Effector memory CD8-positive, alpha-beta T cell (primary cell): ENCODE measurements around the gene GIMAP7.
"Not testable (repeated sequence)": the region's sequence is repeated elsewhere in the genome, so short reads cannot be mapped to it uniquely, and the experiment has no call there.

Experiments used
- ATAC-seq: fragments of 150-1000 bp; cut with Tn5 transposase; replicated peaks from 2 replicates; pipeline ENCODE4 v1.10.0; 2021; ENCODE audit warnings: mild to moderate bottlenecking, moderate library complexity
- DNase-seq, 3 experiments: peaks; one replicate each; pipeline ENCODE4 v3.0.0; 2021
- H3K27ac Mint-ChIP-seq, 2 donors: one replicate each; pipeline ENCODE4 v1.8.0; 2022; ENCODE audit warnings: mild to moderate bottlenecking in 2 of 2, mixed read lengths in 2 of 2, moderate library complexity in 2 of 2
- H3K27me3 Mint-ChIP-seq, 2 donors: one replicate each; pipeline ENCODE4 v1.8.0; 2022; ENCODE audit warnings: mixed read lengths in 2 of 2
- H3K36me3 Mint-ChIP-seq: one replicate; pipeline ENCODE4 v1.8.0; 2022; ENCODE audit warnings: mild to moderate bottlenecking, moderate library complexity, mixed read lengths; ENCODE audit not compliant: insufficient read depth
- H3K4me1 Mint-ChIP-seq, 2 donors: one replicate each; pipeline ENCODE4 v1.8.0; 2022; ENCODE audit warnings: low read depth in 2 of 2, mixed read lengths in 2 of 2
- H3K4me3 Mint-ChIP-seq, 2 donors: one replicate each; pipeline ENCODE4 v1.8.0; 2022; ENCODE audit warnings: mild to moderate bottlenecking in 2 of 2, mixed read lengths in 2 of 2, moderate library complexity in 2 of 2
- H3K9me3 Mint-ChIP-seq, 2 donors: one replicate each; pipeline ENCODE4 v1.8.0; 2022; ENCODE audit warnings: mixed read lengths in 2 of 2
- total RNA-seq, 9 experiments: gene quantifications; one replicate each; lab custom pipeline; 2026; lab: John Stamatoyannopoulos, UW

The GIMAP7 gene
- 32.0 to 209 (median 90.5) reads per million in 9 experiments for total RNA-seq

- Mint-ChIP-seq H3K36me3 (peaks cover 32% of the 10 kb centered on the region), H3K27me3 (no peaks in the 10 kb centered on the region), H3K4me1 (peaks cover 34 to 49% of the 10 kb centered on the region in 2 donors), H3K4me3 (peak within 1 kb of the TSS; percentile 98), H3K27ac (peak within 1 kb of the TSS; percentile 91 to 94), H3K9me3 (peaks cover 5 to 11% of the 10 kb centered on the region in 2 donors)
- peak; percentile 81 for ATAC-seq
- DNase-seq = peak; percentile 46 to 58 (median 52)
Observed at GRCh38 chr7:150514748-150515222, at the start of gene GIMAP7. Gene GIMAP7 (plus strand): TSS chr7:150514872. CDS start chr7:150519975, 5,103 bp downstream.

GRCh38 chr7:150464962-150465361 is 49.7 kb upstream of the GIMAP7 start:
- peak; percentile 45 for ATAC-seq
- Mint-ChIP-seq H3K4me1 (peaks cover 63 to 81% of the 10 kb centered on the region in 2 donors), H3K27ac (peak overlapping the region; percentile 33 to 66), H3K36me3 (peaks cover 37% of the 10 kb centered on the region), H3K4me3 (peak overlapping the region; percentile 18 to 46), H3K27me3 (no peaks in the 10 kb centered on the region), H3K9me3 (peaks cover 11 to 25% of the 10 kb centered on the region in 2 donors)
- DNase-seq = no peak

- no peak for DNase-seq
- Mint-ChIP-seq H3K4me1 (peaks cover 62 to 85% of the 10 kb centered on the region in 2 donors), H3K9me3 (peaks cover 10 to 25% of the 10 kb centered on the region in 2 donors), H3K36me3 (peaks cover 39% of the 10 kb centered on the region), H3K4me3 (peak overlapping the region; percentile 18 to 46), H3K27ac (peak overlapping the region; percentile 33 to 66), H3K27me3 (no peaks in the 10 kb centered on the region)
- no peak for ATAC-seq
Observed at GRCh38 chr7:150465414-150465813, 49.3 kb upstream of the GIMAP7 start.

GRCh38 chr7:150466477-150466876 is 48.2 kb upstream of the GIMAP7 start:
- H3K27me3 Mint-ChIP-seq = no peaks in the 10 kb centered on the region
- DNase-seq = no peak
- H3K9me3 Mint-ChIP-seq = peaks cover 7 to 20% of the 10 kb centered on the region in 2 donors
- H3K36me3 Mint-ChIP-seq = peaks cover 48% of the 10 kb centered on the region
- H3K27ac Mint-ChIP-seq = peak overlapping the region in 1 of 2 donors; percentile 66
- H3K4me3 Mint-ChIP-seq = peak overlapping the region in 1 of 2 donors; percentile 6
- ATAC-seq = no peak
- peaks cover 61 to 89% of the 10 kb centered on the region in 2 donors for H3K4me1 Mint-ChIP-seq

GRCh38 chr7:150468241-150468640 is 46.4 kb upstream of the GIMAP7 start:
- Mint-ChIP-seq H3K36me3 (peaks cover 60% of the 10 kb centered on the region), H3K4me3 (peak overlapping the region; percentile 46 to 72), H3K27me3 (no peaks in the 10 kb centered on the region), H3K27ac (peak overlapping the region; percentile 74 to 85), H3K9me3 (peaks cover 0 to 4% of the 10 kb centered on the region in 2 donors), H3K4me1 (peaks cover 60 to 79% of the 10 kb centered on the region in 2 donors)
- DNase-seq (no peak), ATAC-seq (no peak)

- no peak for DNase-seq
- ATAC-seq = no peak
- Mint-ChIP-seq H3K27ac (peak overlapping the region; percentile 81 to 82), H3K4me1 (peaks cover 60 to 76% of the 10 kb centered on the region in 2 donors), H3K36me3 (peaks cover 66% of the 10 kb centered on the region), H3K27me3 (no peaks in the 10 kb centered on the region), H3K4me3 (no peak overlapping the region), H3K9me3 (no peaks in the 10 kb centered on the region)
Observed at GRCh38 chr7:150471886-150472285, 42.8 kb upstream of the GIMAP7 start.

- Mint-ChIP-seq H3K9me3 (no peaks in the 10 kb centered on the region), H3K27ac (peak overlapping the region; percentile 73 to 77), H3K4me1 (peaks cover 55 to 71% of the 10 kb centered on the region in 2 donors), H3K36me3 (peaks cover 57% of the 10 kb centered on the region), H3K27me3 (no peaks in the 10 kb centered on the region), H3K4me3 (no peak overlapping the region)
- DNase-seq (no peak), ATAC-seq (no peak)
Observed at GRCh38 chr7:150473902-150474301, 40.8 kb upstream of the GIMAP7 start.

GRCh38 chr7:150476285-150476684 is 38.4 kb upstream of the GIMAP7 start:
- DNase-seq (no peak), ATAC-seq (peak; percentile 38)
- Mint-ChIP-seq H3K4me1 (peaks cover 56 to 71% of the 10 kb centered on the region in 2 donors), H3K4me3 (peak overlapping the region; percentile 50 to 84), H3K36me3 (peaks cover 51% of the 10 kb centered on the region), H3K27me3 (no peaks in the 10 kb centered on the region), H3K27ac (peak overlapping the region; percentile 90 to 94), H3K9me3 (no peaks in the 10 kb centered on the region)

- Mint-ChIP-seq H3K4me1 (peaks cover 59 to 73% of the 10 kb centered on the region in 2 donors), H3K9me3 (no peaks in the 10 kb centered on the region), H3K4me3 (peak overlapping the region; percentile 50 to 84), H3K27ac (peak overlapping the region; percentile 90 to 94), H3K27me3 (no peaks in the 10 kb centered on the region), H3K36me3 (peaks cover 47% of the 10 kb centered on the region)
- DNase-seq (no peak), ATAC-seq (no peak)
Observed at GRCh38 chr7:150476819-150477631, 37.6 kb upstream of the GIMAP7 start.

- Mint-ChIP-seq H3K36me3 (peaks cover 40% of the 10 kb centered on the region), H3K4me1 (peaks cover 69 to 84% of the 10 kb centered on the region in 2 donors), H3K4me3 (peak overlapping the region; percentile 52 to 64), H3K27me3 (no peaks in the 10 kb centered on the region), H3K9me3 (no peaks in the 10 kb centered on the region), H3K27ac (peak overlapping the region; percentile 90 to 94)
- ATAC-seq (peak; percentile 34), DNase-seq (no peak)
Observed at GRCh38 chr7:150479023-150479716, 35.5 kb upstream of the GIMAP7 start.

GRCh38 chr7:150481186-150481920 is 33.3 kb upstream of the GIMAP7 start:
- DNase-seq (peak; percentile 41 to 61 (median 49)), ATAC-seq (peak; percentile 85)
- H3K36me3 Mint-ChIP-seq = peaks cover 29% of the 10 kb centered on the region
- peak overlapping the region; percentile 90 to 94 for H3K27ac Mint-ChIP-seq
- no peaks in the 10 kb centered on the region for H3K9me3 Mint-ChIP-seq
- peaks cover 65 to 86% of the 10 kb centered on the region in 2 donors for H3K4me1 Mint-ChIP-seq
- H3K27me3 Mint-ChIP-seq = no peaks in the 10 kb centered on the region
- peak overlapping the region; percentile 76 to 78 for H3K4me3 Mint-ChIP-seq

- H3K27me3 Mint-ChIP-seq = no peaks in the 10 kb centered on the region
- H3K4me3 Mint-ChIP-seq = peak overlapping the region; percentile 76 to 86
- peaks cover 62 to 85% of the 10 kb centered on the region in 2 donors for H3K4me1 Mint-ChIP-seq
- DNase-seq (no peak), ATAC-seq (no peak)
- peak overlapping the region; percentile 90 to 94 for H3K27ac Mint-ChIP-seq
- no peaks in the 10 kb centered on the region for H3K9me3 Mint-ChIP-seq
- peaks cover 25% of the 10 kb centered on the region for H3K36me3 Mint-ChIP-seq
Observed at GRCh38 chr7:150481922-150482321, 32.8 kb upstream of the GIMAP7 start.

GRCh38 chr7:150483514-150483913 is 31.2 kb upstream of the GIMAP7 start:
- not testable (repeated sequence) for H3K9me3 Mint-ChIP-seq, H3K27me3 Mint-ChIP-seq, ATAC-seq, DNase-seq
- Mint-ChIP-seq H3K27ac (peak overlapping the region; percentile 90 to 94), H3K4me1 (peaks cover 53 to 77% of the 10 kb centered on the region in 2 donors), H3K4me3 (peak overlapping the region; percentile 79 to 86), H3K36me3 (peaks cover 23% of the 10 kb centered on the region)
